HuH-7 (cell line): ENCODE data around the gene CSPG4.
A peak's percentile ranks its signal among the peaks of the same experiment; 100 is the strongest.
"Not testable (repeated sequence)": the region's sequence is repeated elsewhere in the genome, so short reads cannot be mapped to it uniquely, and the experiment has no call there.

ENCODE experiments used
- DNase-seq: peaks from one replicate; pipeline ENCODE4 v3.0.0; 2011; ENCODE audit warnings: low spot score

Gene CSPG4

DNA sequence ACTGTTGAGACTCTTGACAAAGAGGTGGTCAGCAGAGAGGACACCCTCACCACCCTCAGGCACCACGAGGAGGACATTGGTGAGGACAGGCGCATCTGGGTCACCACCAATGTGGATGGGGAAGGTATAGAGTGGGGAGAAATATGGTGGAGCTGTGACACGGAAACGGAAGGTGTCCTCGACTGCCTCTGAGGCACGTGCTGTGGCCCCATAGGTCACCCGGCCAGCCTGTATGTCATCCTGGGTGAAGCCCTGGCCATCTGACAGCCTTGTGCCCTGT, 24.4 kb downstream of the CSPG4 start:
- DNase-seq = no peak

DNA sequence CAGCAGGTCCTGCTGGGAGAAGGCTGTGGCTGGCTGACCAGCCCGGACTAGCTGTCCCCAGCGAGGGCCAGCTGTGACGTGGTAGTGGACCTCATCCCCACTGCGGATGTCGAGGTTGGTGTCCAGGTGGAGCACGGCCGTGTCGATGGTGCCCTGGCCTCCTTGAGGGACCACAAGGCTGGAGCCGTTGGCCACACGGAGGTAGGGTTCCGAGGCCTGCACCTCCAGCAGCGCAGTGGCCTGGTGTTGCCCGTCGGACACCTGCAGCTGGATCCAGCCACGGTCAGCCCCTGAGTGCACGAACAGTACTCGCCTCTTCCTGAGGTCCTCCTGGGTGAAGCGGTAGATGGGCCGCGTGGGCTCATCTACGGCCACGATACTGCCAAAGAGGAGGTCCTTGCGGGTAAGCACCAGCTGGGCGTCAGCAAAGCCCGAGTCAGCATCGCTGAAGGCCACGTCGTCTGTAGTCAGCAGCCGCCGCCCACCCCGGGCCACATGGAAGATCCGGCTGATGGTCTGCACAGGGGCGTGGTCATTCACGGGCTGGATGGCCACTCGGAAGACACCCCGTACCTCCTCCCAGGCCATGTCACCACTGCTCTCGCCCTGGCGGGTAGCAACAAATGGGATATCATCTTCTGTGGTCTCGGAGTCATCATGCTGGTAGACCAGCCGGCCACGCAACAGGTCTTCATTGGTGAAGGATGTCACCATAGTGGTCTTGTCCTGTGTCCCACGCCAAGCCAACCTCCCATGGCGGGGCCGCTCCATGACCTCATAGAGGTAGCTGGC, 25.0 kb downstream of the CSPG4 start:
- no peak for DNase-seq

DNA sequence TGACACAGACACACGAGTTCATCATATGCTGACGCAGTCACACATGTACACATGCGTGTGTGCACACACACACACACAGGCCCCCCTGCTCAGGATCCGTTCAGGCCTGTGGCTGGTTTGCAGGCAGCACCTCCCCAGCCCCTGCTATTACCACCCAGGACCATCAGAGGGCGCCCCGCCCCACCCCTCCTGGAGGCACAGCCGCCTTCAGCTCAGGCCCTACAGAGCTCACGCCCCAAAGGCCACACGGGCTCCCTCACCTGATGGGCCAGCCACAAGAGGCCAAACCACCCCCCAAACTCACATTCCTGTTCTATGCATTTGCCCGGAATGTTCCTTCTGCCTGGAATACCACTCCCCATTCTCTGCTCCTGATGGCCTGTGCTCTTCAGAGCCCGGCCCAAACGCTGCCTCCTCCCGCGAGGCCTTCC, 26.4 kb downstream of the CSPG4 start:
- peak; percentile 87 for DNase-seq

DNA sequence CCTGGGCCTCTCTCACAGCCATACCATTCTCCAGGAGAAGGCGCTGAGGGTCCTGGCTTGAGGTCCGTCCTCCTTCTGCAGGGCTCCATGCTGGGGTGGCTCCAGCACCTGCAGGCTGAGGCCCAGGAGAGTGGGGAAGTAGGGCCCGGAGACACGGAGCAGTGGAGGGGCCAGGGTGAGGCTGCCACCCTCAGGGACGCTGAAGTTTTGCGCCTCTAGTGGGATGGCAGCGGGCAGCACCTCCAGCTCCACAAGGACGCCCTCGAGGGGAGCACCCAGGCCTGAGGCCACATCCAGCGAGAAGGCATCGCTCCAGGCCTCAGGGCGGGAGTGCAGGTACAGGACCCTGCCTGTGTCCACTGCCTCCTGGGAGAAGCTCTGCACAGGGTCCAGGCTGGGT, 27.5 kb downstream of the CSPG4 start:
- DNase-seq = no peak

DNA sequence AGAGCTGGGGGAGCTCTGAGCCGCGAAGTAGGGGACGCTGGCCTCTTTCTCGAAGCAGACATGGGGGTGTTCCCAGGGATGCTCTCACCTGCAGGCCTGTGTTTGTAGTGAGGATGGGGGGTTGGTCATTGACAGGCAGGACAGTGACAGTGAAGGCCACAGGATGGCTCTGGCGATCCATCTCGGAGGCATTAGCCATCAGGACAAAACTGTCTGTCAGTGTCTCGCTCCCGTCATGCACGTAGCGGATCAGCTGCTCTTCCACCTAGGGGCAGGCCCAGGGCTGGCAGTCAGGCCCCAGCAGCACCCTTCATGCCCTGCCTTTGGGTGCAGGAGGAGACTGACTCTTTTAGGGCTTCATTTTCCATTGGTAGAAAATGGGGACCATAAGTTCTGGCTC, 28.0 kb downstream of the CSPG4 start:
- no peak for DNase-seq

DNA sequence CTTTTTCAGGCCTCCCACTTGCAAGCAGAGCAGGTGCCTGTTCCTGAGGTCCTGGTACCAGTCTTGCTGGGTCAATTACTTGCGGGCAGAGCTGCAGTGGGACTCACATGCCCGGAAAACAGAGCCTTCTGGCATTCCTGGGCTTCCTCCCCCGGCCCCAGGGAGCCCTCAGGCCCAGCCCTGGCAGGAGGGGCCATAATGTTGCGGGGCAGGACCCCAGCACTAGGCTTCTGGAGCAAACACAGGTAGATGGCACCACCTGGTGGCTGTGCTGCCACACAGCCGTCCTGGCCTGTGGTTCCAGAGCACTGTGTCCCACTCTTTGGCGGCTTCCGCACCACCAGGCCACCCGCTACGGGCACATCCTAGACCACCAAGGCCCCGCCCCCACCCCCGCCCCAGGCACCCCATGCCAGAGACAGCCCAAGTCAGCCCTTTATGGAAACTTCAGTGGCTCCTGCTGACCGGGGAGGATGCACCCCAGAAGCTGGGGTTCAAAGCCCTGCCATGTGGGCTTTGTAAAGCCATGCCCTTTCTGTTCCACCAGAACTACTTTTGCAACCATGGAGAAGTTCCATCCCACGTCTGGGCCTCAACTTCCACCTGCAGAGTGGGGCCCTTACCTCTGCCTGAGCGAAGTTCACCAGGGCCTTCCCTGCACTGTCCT, 28.9 kb downstream of the CSPG4 start:
- peak; percentile 98 for DNase-seq

DNA sequence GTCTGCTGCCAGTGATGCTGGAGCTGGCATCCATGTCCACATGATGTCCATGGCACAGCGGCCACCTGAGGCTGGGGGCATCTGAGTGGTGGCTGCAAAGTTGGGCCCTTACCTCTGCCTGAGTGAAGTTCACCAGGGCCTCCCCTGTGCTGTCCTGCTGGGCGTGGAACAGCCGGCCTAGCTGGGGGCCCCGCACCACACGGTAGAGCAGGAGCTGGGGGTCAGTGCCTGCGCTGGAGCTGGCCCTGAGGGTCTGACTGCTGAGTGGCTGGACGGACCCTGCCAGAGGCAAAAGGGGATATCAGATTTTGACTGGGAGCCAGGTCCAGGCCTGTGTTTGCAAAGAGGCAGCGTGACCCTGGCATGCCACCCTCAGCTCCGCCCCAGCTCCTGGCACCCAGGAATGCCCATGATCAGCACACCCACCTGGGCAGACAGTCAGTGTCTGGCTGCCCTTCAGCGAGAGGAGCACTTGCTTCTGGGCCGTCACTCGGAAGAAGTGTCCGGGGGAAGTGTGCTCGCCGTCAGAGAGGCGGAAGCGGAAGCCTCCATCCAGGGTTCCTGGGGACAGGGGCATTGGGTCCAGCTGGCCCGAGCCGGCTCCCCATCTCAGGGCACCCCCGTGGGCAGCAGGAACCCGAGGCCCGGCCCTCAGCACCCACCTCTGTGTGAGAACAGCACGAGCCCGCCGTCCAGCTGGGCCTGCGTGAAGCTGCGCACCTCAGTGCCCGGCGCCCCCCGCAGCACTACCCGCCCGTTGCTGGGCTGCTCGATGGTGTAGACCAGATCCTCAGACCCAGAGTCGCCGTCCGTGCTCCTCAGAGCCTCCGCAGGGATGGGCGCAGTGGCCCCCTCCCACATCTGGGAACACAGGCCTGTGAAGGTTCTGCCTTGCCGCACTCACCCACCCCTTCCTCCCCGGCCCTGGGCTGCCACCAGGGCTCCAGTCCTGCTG, 30.2 kb downstream of the CSPG4 start:
- no peak for DNase-seq

DNA sequence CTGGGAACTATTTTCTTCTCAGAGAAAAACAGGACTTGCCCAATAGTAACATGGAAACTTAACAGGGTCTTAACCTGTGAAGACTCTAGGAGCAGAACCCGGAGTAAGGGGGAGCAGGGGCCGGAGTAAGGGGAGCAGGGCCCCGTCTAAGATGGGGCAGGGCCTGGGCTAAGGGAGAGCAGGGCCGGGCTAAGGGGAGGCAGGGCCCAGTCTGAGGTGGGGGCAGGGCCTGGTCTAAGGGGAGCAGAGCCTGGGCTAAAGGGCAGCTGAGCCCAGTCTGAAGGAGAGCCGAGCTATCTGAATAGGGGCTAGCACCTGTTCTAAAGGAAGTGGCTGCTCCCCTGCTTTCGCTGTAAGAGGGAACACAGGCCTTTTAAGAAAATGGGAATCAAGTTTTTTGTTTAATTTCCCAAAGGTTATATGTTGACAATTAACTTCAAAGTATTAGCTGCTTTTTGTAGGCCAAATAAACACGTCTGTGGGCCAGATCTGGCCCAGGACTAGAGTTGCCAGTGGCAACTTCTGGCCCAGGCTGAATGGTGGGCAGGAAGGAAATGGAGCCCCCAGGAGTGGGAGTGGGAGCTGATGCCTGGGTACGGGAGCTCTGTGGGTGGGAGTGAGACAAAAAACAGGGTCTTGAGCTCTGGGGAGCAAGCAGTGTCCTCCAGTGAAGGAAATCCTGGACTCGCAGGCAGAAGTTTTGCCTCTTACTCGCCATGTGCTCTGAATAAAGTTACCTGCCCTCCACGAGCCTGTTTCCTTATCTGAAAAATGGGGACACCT, 32.5 kb downstream of the CSPG4 start:
- DNase-seq = no peak

DNA sequence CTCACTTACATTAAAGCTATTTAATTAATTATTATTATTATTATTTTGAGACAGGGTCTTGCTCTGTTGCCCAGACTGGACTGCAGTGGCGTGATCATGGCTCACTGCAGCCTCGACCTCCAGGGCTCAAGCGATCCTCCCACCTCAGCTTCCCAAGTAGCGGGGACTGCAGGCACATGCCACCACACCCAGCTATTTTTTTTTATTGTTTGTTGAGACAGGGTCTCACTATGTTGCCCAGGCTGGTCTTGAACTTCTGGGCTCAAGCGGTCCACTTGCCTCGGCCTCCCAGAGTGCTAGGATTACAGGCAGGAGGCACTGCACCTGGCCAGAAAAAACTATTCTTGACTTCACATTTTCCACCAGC, 34.3 kb downstream of the CSPG4 start:
- not testable (repeated sequence) for DNase-seq

DNA sequence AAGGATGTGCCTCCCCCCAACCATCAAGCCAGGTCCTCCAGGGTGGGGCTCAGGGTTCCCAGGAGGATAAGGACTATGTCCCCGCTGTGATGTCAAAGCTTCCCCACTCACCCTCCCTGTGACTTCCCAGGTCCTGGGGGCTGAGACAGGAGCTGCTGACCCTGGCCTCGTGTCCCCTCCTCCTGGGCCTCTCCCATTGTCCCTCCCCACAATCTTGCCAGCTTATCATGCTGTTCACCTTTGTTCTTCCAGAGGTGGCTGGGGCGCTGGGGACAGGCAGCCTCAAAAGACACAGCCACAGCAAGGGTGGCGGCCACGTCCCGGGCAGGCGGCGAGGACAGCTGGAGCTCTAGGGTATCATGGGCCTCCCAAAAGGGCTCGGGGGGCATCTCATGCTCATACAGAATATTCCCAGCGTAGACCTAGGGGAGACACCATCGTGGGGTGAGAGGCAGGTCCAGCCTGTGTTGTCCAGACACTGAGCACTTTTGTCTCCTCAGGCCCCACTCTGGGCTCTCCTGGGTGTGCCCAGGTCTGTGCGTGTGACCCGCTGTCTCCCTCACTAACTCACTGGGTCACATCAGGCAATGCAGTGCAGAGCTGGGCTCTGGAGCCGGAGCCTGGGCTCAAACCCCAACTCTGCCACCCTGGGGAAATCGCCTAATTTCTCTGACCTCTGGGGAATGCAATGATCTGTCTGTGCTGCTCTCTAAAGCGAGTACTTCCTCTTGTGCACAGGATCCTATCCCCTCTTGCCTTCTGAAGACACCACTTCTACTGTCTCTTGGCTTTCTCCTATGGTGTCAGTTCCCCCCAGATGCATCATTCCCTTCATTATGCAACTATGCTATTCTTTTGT, 35.0 kb downstream of the CSPG4 start:
- no peak for DNase-seq

DNA sequence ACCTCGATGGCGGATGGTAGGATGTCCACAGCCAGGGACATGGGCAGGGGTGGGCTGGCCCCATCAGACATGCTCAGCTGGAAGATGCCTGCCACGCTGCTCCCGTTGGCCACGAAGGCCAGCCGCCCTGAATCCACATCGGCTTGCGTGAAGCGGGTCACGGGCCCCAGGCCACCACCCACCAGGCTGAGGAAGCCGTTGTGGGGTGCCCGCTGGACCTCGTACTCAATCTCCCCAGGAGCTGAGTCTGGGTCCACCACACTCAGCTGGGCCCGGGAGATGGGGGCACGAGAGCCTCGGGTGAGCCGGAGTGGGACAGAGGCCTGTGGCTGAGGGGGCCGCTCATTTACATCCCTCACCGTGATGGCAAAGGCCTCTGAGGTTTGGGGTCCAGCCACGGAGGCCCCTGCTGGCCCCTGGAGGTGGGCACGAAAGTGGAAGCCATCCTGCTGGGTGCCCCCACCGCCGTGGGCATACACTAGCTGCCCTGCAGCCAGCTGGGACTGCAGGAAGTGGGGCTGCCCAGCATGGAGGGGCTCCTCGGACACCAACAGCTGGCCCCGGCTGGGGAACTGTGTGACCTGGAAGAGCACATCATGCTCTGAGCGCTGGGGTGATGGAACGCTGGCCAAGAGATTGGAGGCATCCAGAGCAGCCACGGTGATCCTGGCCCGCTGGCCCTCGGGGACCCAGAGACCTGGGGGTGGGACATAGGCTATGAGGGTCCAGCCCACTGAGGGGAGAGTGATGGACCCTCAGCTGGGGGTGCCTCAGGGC, 35.8 kb downstream of the CSPG4 start:
- no peak for DNase-seq

DNA sequence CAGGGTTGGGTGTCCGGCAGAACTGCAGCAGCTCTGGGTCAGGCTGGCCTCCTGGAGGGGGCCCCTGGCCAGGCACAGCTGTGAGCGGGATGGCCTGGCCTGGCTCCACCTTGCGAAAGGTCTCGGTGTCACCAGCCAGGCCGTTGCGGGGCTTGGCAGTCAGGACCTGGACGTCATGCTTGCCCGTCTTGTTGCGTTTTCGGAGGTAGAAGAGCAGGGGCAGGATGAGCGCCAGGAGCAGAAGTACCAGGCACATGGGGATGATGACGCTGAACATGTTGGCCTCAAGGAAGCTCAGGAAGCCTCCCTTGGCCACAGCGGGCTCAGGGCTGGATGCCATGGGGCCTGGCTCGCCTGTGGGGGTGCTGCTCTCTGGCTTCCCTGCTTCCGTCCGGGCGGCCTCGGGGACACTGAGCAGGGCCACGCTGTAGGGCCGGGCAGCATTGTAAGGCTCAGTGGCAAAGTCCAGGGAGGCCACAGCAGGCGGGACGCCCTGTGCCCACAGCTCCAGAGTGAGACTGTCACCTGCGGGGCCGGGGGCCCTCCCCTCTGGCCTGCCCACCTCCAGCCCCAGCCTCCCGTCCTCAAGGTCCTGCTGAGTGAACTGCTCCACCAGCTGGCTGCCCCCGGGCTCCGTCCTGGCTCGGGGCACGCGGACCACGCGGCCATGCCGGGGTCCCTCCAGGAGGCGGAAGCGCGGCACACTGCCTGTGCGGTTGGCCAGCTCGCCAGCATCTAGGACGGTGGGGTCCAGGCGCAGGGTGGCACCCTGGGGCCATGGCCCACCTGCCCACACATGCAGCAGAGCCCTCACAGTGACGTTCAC, 36.9 kb downstream of the CSPG4 start:
- no peak for DNase-seq

DNA sequence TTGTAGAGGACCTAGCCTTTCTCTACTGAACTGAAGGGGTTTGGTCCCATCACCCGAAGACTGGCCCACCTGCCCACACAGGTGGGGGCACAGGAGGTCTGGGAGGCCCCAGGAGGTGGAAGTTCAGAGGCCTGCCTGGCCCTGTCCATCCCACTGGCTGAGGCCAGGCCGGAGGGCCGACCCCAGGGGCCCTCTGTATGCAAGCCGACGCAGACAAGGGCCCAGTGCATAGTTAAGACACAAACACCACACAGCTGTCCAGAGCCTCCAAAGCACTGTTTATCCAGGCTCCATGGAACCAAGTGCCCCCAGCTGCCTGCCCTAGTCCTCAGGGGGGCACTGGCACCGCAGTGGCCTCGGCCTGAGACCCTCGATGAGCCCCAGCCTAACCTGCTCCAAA, 38.3 kb downstream of the CSPG4 start:
- no peak for DNase-seq

DNA sequence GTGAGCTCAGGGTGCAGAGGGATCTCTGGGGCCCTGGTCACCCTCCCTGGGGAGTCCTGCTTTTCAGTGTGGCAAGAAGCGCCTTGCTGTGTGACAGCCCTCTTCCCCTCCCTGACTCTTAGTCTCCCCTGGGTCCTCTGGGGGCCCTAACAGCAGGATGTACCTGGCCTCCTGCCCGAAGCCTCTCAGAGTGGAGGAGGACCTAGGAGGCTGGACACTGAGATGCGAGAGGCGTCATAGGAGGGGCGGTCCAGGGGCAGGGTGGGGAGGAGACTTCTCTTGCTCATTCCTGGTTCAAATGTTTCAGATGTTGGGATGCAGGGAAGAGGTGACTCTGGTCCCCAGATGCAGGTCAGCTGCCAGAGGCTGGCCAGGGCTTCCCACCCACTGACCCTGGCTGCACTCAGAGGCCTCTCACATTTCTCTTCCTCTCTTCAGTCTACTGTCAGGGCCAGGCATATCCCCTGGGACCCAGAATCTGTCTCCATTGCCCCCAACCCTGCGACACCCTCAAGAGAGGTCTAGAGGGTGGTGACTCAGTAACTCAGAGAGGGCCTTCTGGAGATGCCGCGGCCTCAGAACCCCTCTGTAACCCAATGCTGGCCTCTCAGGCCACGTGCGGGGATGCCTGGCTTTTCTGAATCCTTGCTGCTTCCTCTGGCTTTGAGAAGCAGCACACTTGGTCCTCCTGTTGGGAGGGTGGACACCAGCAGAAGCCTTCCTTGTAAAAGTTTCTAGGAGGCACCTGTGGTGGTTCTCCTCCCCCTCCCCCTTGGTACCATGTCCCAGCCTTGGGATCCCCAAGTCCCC, 39.0 kb downstream of the CSPG4 start:
- no peak for DNase-seq

DNA sequence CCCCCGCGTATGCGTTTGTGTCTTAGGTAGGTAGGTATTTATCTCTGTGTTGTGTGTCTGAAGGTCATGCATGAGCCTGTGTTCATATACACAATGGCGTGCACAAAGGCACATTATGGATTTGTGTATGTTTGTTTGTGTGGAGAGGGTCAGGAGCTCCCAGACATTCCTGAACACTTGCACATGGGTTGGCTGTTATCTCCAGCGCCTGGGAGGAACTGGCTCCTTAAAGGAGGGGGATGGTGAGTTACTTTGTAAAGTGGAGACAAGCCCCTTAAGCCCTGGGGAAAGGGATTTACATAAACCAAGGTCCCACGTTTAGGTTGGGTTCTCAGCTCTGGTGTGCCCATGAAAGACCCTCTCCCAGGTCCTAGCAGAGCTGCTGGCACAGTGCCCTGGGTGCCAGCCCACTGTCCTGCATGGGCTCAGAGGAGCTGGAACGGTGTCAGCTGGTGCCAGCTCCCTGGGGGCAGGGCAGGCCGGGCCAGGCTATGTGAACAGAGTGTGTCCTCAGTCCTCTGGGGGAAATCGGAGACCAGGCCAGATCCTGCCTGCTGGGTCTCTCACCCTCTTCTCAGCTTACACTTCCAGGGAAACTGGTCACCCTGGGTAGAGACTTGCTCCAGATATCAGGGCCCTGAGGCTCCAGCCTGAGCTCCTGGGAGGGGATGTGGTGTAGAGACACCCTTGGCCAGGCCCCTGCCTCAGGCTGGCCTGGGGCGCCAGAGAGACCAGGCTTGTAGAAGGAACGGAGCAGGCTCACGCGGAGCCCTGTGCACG, 39.8 kb downstream of the CSPG4 start:
- no peak for DNase-seq

DNA sequence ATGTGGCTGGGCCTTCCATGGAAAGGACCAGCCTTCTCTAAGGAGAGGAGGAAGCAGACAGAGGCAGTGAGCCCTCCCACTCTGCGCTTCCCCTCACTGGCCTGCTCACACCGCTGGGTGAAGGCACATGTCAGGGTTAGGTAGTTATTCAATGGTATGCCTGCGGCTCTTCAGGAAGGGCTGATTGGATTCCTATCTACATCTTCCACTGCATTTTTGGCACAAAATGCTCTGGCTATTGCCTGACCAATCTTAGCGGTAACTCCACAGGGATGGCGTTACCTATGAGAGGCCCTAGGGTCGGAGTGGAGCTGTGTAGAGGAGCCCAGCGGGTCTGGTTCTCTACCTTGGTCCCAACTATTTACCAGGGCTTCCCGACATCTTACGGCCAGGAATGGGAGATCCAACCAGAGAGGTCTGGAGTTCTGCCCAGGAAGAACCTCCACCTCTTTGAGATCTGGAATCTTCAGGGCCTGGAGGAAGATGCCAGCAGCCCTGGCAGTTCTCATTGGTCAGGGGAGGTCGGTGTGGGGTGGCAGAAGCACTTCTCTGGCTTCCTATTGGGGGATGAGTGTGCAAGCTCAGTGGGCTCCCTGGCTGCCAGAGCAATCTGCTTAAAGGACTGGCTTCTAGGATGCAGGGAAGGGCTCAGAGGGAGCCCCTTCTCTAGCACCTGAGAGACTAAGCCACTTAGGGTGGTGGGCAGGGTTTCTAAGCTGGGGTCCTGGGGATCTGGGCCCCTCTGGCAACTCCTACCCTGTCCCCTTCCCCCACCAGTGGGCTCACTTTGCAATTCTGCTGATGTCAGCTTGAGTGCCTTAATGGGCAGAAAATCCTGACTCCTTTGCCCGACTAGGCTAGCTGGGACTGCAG, 40.7 kb downstream of the CSPG4 start:
- DNase-seq = no peak

DNA sequence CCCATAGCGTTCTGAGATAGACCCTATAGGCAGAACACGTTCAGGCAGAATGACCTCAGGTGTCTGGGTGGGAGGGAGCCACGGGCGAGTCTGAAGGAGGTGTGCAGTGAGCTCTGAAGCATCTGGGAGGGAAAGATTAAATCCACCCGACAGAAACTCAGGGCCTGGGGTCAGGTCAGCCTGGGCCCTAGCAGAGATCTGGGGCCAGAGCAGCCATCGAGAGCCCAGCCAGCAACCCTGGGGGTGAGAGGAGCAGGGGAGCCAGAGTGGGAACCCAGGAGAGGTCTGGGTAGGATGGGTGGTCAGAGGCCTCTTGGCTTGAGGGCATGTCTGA, 42.8 kb downstream of the CSPG4 start:
- DNase-seq = no peak
